Neuronal stem cell (in vitro differentiated cells): ENCODE data around the gene MFSD2A.

Experiments used
- DNase-seq: peaks from one replicate; pipeline ENCODE4 v3.0.0-alpha.2; 2013; ENCODE audit warnings: low spot score
- H2AFZ ChIP-seq: one replicate; pipeline ENCODE4 v1.6.1; 2013; ENCODE audit warnings: mild to moderate bottlenecking, low read length, inconsistent platforms
- H2AK5ac ChIP-seq: 2 replicates; pipeline ENCODE4 v1.6.1; 2013; ENCODE audit warnings: low read depth, mild to moderate bottlenecking, inconsistent platforms, low read length, moderate library complexity, mixed read lengths
- H2BK120ac ChIP-seq: 2 replicates; pipeline ENCODE4 v1.6.1; 2013; ENCODE audit warnings: low read depth, mild to moderate bottlenecking, inconsistent platforms, low read length, moderate library complexity, mixed read lengths
- H2BK12ac ChIP-seq: one replicate; pipeline ENCODE4 v1.6.1; 2013; ENCODE audit warnings: low read length, inconsistent platforms
- H2BK15ac ChIP-seq: 2 replicates; pipeline ENCODE4 v1.6.1; 2013; ENCODE audit warnings: mild to moderate bottlenecking, low read length, inconsistent platforms, mixed read lengths
- H2BK5ac ChIP-seq: one replicate; pipeline ENCODE4 v1.6.1; 2013; ENCODE audit warnings: inconsistent platforms, mild to moderate bottlenecking, low read length, moderate library complexity
- H3K14ac ChIP-seq: one replicate; pipeline ENCODE4 v1.6.1; 2013; ENCODE audit warnings: low read length, inconsistent platforms
- H3K18ac ChIP-seq: 2 replicates; pipeline ENCODE4 v1.6.1; 2013; ENCODE audit warnings: low read length, inconsistent platforms
- H3K23ac ChIP-seq: 2 replicates; pipeline ENCODE4 v1.6.1; 2013; ENCODE audit warnings: low read depth, mild to moderate bottlenecking, mixed read lengths, low read length, inconsistent platforms; ENCODE audit not compliant: poor library complexity
- H3K27ac ChIP-seq: replicated peaks from 3 replicates; pipeline ENCODE4 v1.5.1; 2013; ENCODE audit warnings: low read length, inconsistent platforms
- H3K27me3 ChIP-seq, 3 experiments: 2 replicates each; pipeline ENCODE4 v1.6.1; 2013; ENCODE audit warnings: low read length in 3 of 3, mild to moderate bottlenecking in 2 of 3, inconsistent platforms in 1 of 3, low read depth in 1 of 3, mixed read lengths in 1 of 3, moderate library complexity in 1 of 3; ENCODE audit not compliant: control insufficient read depth in 3 of 3, insufficient read depth in 3 of 3
- H3K36me3 ChIP-seq, 2 donors: replicated peaks in 1 of 2; 2 replicates each; pipeline ENCODE4 v1.6.1; 2013; ENCODE audit warnings: low read length in 2 of 2; ENCODE audit not compliant: control insufficient read depth in 2 of 2, insufficient read depth in 2 of 2
- H3K4ac ChIP-seq: 2 replicates; pipeline ENCODE4 v1.6.1; 2013; ENCODE audit warnings: inconsistent platforms, mild to moderate bottlenecking, low read length, moderate library complexity
- H3K4me1 ChIP-seq, 2 donors: 1 replicate in 1 of 2; 2 replicates in 1 of 2; pipeline ENCODE4 v1.6.1; 2013; ENCODE audit warnings: low read length in 2 of 2, low read depth in 1 of 2; ENCODE audit not compliant: control insufficient read depth in 2 of 2, insufficient read depth in 1 of 2
- H3K4me2 ChIP-seq: one replicate; pipeline ENCODE4 v1.6.1; 2013; ENCODE audit warnings: mild to moderate bottlenecking, low read length, inconsistent platforms; ENCODE audit not compliant: insufficient read depth, poor library complexity, severe bottlenecking
- H3K4me3 ChIP-seq, 2 donors: 2 replicates each; pipeline ENCODE4 v1.5.1; 2013; ENCODE audit warnings: low read length in 2 of 2, mild to moderate bottlenecking in 2 of 2, inconsistent platforms in 1 of 2, moderate library complexity in 1 of 2
- H3K79me1 ChIP-seq: one replicate; pipeline ENCODE4 v1.6.1; 2013; ENCODE audit warnings: low read depth, mild to moderate bottlenecking, inconsistent platforms, low read length, moderate library complexity
- H3K9ac ChIP-seq: one replicate; pipeline ENCODE4 v1.6.1; 2013; ENCODE audit warnings: mild to moderate bottlenecking, low read depth, low read length, inconsistent platforms; ENCODE audit not compliant: poor library complexity
- H3K9me3 ChIP-seq, 2 donors: replicated peaks in 1 of 2; 2 replicates each; pipeline versions ENCODE3 to v1.6.1; 2013; ENCODE audit warnings: low read length in 2 of 2, mild to moderate bottlenecking in 2 of 2, inconsistent platforms in 1 of 2, low read depth in 1 of 2, mixed read lengths in 1 of 2, moderate library complexity in 1 of 2; ENCODE audit not compliant: control insufficient read depth in 2 of 2, insufficient read depth in 1 of 2
- H4K8ac ChIP-seq: one replicate; pipeline ENCODE4 v1.6.1; 2013; ENCODE audit warnings: low read depth, mild to moderate bottlenecking, inconsistent platforms, low read length, moderate library complexity
- H4K91ac ChIP-seq: one replicate; pipeline ENCODE4 v1.6.1; 2013; ENCODE audit warnings: low read length, low read depth, mild to moderate bottlenecking, inconsistent platforms; ENCODE audit not compliant: poor library complexity
- WGBS, 2 donors: extraction: QIAGEN DNeasy Blood & Tissue Kit; methylation state at CpG; one replicate each; pipeline ENCODE4 v1.1.7; 2013; ENCODE audit warnings: missing lambda C conversion rate in 2 of 2, mixed read lengths in 1 of 2; ENCODE audit not compliant: insufficient read length in 2 of 2, insufficient replicate concordance in 1 of 2; ENCODE audit errors: extremely low coverage in 2 of 2; 5-methylcytosine and 5-hydroxymethylcytosine counted together

MFSD2A gene

DNA sequence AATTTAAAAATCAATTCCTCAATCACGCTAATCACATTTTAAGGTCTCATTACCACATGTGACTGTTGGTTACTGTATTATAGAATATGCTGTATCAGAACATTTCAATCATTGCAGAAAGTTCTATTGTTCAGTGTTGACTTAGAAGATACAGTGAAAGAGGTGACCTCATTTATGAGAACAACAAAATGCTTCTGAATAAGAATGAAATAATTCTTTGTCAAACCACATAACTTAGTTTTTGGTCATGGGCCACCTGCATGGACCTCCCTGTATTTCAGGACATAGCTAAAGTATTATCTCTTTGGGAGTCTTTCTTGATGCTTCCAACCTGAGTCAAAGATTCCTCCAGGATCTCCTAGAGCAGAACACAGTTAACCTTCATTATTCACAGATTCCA is 22.3 kb downstream of the MFSD2A start:
- Histone ChIP-seq H2AK5ac (no peak overlapping the region), H3K27me3 (no peaks in the 10 kb centered on the region), H3K14ac (no peak overlapping the region), H4K91ac (no peak overlapping the region), H3K4me1 (peaks cover 2 to 5% of the 10 kb centered on the region in 2 donors), H2BK12ac (no peak overlapping the region), H3K4me3 (no peak overlapping the region), H3K23ac (no peak overlapping the region), H3K9me3 (no peaks in the 10 kb centered on the region), H3K4me2 (no peak overlapping the region), H2BK15ac (no peak overlapping the region), H3K79me1 (no peaks in the 10 kb centered on the region), H2AFZ (no peak overlapping the region), H3K18ac (no peak overlapping the region), H3K27ac (no peak overlapping the region), H2BK120ac (no peak overlapping the region), H4K8ac (no peak overlapping the region), H3K36me3 (no peaks in the 10 kb centered on the region), H3K4ac (no peak overlapping the region), H2BK5ac (no peak overlapping the region), H3K9ac (no peak overlapping the region)
- no CpG with 5 or more reads among the region's 1 CpG for WGBS, 2 donors
- no peak for DNase-seq

DNA sequence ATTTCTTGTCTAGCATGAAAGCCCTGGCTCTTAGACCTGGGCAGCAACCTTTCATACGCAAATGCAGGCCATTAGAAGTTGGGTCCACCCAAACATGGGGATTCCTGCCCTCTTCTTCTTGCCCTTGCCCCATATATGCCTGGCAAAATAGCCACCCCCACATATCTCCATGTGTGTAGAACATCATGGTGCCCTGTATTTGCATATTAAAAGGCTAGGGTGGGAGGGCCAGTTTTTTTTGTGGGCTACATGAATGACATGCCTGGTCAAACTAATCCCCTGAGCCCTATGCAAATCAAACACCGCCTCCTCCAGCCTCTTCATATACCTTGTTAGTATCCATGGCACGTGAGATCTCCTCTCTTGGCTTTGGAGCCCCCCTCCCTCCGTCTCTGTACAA is 24.7 kb downstream of the MFSD2A start:
- no peaks in the 10 kb centered on the region for H3K79me1 ChIP-seq
- peak overlapping the region; percentile 75 for H2AFZ ChIP-seq
- no peak overlapping the region for H2BK12ac ChIP-seq
- no peak overlapping the region for H3K27ac ChIP-seq
- no peak overlapping the region for H3K9ac ChIP-seq
- no peak for DNase-seq
- H3K27me3 ChIP-seq, result no peaks in the 10 kb centered on the region
- peaks cover 2 to 3% of the 10 kb centered on the region in 2 donors for H3K4me1 ChIP-seq
- H4K91ac ChIP-seq, result no peak overlapping the region
- no peak overlapping the region for H2AK5ac ChIP-seq
- H3K9me3 ChIP-seq, result no peaks in the 10 kb centered on the region
- H2BK120ac ChIP-seq, result no peak overlapping the region
- H3K4ac ChIP-seq, result no peak overlapping the region
- H4K8ac ChIP-seq, result no peak overlapping the region
- H2BK5ac ChIP-seq, result no peak overlapping the region
- no peak overlapping the region for H3K4me2 ChIP-seq
- H3K14ac ChIP-seq, result no peak overlapping the region
- WGBS, 2 donors, result no CpG with 5 or more reads among the region's 4 CpGs
- H3K4me3 ChIP-seq, result no peak overlapping the region
- no peak overlapping the region for H3K18ac ChIP-seq
- H2BK15ac ChIP-seq, result no peak overlapping the region
- no peaks in the 10 kb centered on the region for H3K36me3 ChIP-seq
- no peak overlapping the region for H3K23ac ChIP-seq

DNA sequence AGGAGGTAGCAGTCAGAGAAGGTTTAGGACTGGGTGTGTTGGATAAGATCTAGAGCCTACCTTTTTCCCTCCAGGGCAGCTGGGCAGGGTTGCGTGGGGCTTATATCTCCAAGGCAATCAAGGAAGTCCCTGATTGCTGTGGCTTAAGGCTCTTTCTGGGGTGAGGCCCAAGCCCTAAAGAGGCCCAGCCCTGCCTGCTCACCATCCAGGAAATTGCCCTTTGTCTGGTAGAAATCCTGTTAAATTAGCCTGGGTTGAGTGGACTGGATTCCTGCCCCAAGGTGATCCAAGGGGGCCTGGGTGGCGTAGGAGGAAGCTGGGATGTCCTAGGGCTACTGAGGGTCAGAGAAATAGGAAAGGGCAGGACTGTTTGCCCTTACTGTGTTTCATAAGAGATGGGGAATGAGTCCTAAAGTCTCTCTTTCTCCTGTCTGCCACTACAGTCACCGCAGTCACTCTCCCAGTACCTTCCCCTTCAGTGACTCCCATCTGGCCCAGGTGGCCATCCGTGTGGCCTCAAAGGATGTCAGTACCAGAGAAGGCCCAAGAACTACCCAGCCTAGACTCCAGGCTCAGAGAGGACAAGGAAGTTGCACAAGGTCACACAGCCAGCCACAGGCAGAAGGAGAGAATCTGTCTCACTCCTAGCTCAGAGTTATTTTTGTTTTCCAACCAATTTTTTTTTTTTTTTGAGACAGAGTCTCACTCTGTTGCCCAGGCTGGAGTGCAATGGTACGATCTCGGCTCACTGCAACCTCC is 25.8 kb downstream of the MFSD2A start:
- Histone ChIP-seq H3K9me3 (no peaks in the 10 kb centered on the region), H3K4me2 (no peak overlapping the region), H3K14ac (no peak overlapping the region), H3K4me3 (no peak overlapping the region), H3K36me3 (no peaks in the 10 kb centered on the region), H2BK120ac (no peak overlapping the region), H4K91ac (no peak overlapping the region), H2BK5ac (no peak overlapping the region), H3K4ac (peak overlapping the region; percentile 8), H3K23ac (no peak overlapping the region), H3K79me1 (no peaks in the 10 kb centered on the region), H3K9ac (no peak overlapping the region), H2AK5ac (no peak overlapping the region), H2BK15ac (no peak overlapping the region), H2BK12ac (no peak overlapping the region), H3K18ac (peak overlapping the region; percentile 30), H2AFZ (peak overlapping the region; percentile 75), H4K8ac (no peak overlapping the region), H3K4me1 (peaks cover 2 to 5% of the 10 kb centered on the region in 2 donors), H3K27me3 (no peaks in the 10 kb centered on the region), H3K27ac (no peak overlapping the region)
- DNase-seq, result no peak
- no CpG with 5 or more reads among the region's 6 CpGs for WGBS, 2 donors

DNA sequence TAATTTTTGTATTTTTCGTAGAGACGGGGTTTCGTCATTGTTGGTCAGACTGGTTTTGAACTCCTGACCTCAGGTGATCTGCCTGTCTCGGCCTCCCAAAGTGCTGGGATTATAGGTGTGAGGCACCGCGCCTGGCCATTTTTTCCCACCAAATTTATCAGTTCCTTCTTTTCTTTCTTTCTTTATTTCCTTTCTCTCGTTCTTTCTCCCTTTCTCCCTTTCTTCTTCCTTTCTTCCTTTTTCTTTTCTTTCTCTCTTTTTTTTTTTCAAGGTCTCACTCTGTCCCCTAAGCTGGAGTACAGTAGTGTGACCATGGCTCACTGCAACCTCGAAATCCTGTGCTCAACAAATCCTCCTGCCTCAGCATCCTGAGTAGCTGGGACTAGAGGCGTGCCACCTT is 26.4 kb downstream of the MFSD2A start:
- H3K27ac ChIP-seq, result no peak overlapping the region

More for the DNA sequence above, 26.4 kb downstream of the MFSD2A start:
- Histone ChIP-seq H2AK5ac (no peak overlapping the region), H3K79me1 (no peaks in the 10 kb centered on the region), H2BK12ac (no peak overlapping the region), H4K8ac (no peak overlapping the region), H3K23ac (no peak overlapping the region), H3K27me3 (no peaks in the 10 kb centered on the region), H3K4ac (no peak overlapping the region), H2BK120ac (no peak overlapping the region), H2BK15ac (no peak overlapping the region), H4K91ac (no peak overlapping the region), H3K14ac (no peak overlapping the region), H2AFZ (peak overlapping the region; percentile 60), H3K4me2 (no peak overlapping the region), H3K9ac (no peak overlapping the region), H3K36me3 (no peaks in the 10 kb centered on the region), H3K18ac (peak overlapping the region; percentile 9), H3K4me1 (peaks cover 2 to 5% of the 10 kb centered on the region in 2 donors), H3K4me3 (no peak overlapping the region), H2BK5ac (no peak overlapping the region), H3K9me3 (no peaks in the 10 kb centered on the region)
- WGBS, 2 donors, result no CpG with 5 or more reads among the region's 9 CpGs
- no peak for DNase-seq
